Measurements from ENCODE around the gene TMEM129. TPM values are rescaled to one million over a fixed set of nuclear protein-coding genes. Genes with fewer than 3 reads are reported as not detected.
A peak's percentile ranks its signal among the peaks of the same experiment; 100 is the strongest.

Gene TMEM129
- total and polyA plus RNA-seq, 10 of the 15 experiments (the other 5 are each of a cell fraction or from before 2014, with no cell fraction given) = 0.19 to 24.9 (median 13.2) TPM

DNA sequence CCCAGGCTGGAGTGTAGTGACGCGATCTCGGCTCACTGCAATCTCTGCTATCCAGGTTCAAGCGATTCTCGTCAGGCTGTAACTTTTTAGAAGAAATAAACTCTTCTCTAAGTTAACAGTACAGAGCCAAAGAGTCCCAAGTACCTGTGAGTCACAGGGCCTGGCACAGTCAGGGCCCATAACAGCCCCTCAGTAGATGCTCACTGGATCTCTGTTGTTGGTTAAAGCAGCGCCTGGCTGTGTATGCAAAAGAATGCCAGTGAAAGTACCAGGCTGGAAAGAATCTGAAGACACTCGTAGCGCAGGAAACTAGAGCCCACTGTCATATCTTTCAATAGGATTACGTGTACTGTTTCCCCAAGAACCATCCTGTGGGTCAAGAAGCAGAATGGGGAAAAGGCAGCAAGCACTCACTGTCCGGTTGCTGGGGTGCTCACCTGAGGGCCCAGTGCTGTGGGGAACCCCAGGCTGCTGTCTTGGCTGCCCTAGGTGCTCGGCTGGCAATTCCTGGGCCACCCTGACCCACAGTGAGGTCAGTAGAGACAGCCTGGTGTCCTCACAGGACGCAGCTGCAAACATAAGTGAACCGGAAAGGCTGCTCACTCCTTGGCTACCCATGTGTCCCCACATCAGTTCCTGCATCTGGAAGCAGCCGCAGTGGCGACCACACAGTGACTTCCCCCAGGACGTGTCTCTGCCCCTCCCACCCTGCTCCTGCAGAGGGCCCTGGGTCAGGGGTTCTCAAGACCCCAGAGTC is 5.9 kb downstream of the TMEM129 start (continued):
- TF ChIP-seq RELB (IDR thresholded peaks at IDR 0.05; ENCODE audit: low read depth) = no peak
- TF ChIP-seq PAX5 (IDR thresholded peaks at IDR 0.05; ENCODE audit: borderline replicate concordance, low read depth, low read length) = peak; percentile 59; the same call in 1 of the 2 replicates
- TF ChIP-seq IKZF1 (conservative IDR thresholded peaks at IDR 0.05) = peak; percentile 66; the same call in 1 of the 2 replicates
- TF ChIP-seq, protein P1, sequence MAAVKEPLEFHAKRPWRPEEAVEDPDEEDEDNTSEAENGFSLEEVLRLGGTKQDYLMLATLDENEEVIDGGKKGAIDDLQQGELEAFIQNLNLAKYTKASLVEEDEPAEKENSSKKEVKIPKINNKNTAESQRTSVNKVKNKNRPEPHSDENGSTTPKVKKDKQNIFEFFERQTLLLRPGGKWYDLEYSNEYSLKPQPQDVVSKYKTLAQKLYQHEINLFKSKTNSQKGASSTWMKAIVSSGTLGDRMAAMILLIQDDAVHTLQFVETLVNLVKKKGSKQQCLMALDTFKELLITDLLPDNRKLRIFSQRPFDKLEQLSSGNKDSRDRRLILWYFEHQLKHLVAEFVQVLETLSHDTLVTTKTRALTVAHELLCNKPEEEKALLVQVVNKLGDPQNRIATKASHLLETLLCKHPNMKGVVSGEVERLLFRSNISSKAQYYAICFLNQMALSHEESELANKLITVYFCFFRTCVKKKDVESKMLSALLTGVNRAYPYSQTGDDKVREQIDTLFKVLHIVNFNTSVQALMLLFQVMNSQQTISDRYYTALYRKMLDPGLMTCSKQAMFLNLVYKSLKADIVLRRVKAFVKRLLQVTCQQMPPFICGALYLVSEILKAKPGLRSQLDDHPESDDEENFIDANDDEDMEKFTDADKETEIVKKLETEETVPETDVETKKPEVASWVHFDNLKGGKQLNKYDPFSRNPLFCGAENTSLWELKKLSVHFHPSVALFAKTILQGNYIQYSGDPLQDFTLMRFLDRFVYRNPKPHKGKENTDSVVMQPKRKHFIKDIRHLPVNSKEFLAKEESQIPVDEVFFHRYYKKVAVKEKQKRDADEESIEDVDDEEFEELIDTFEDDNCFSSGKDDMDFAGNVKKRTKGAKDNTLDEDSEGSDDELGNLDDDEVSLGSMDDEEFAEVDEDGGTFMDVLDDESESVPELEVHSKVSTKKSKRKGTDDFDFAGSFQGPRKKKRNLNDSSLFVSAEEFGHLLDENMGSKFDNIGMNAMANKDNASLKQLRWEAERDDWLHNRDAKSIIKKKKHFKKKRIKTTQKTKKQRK (IDR thresholded peaks at IDR 0.05; ENCODE audit: low read depth, low read length) = no peak
- peak; percentile 44; the same call in 1 of the 2 replicates for TF ChIP-seq POLR2AphosphoS2 (IDR thresholded peaks at IDR 0.05; ENCODE audit: low read depth, low read length)
- no peak for TF ChIP-seq ZNF24 (IDR thresholded peaks at IDR 0.05)
- TF ChIP-seq MXI1 (IDR thresholded peaks at IDR 0.05; ENCODE audit: low read depth, low read length) = no peak
- TF ChIP-seq BHLHE40 (IDR thresholded peaks at IDR 0.05; ENCODE audit: borderline replicate concordance in 1 of 2, low read depth in 2 of 2, low read length in 1 of 2) = peak in 1 of 2 experiments; percentile 35; a peak in 2 of 4 replicates
- 0 out of 2 replicates have a peak, but pooled peaks have one; percentile 38 for TF ChIP-seq ZNF687 (IDR thresholded peaks at IDR 0.05)

All from GM12878 (cell line).